Measurements from ENCODE around the gene PGLYRP2.

DNA sequence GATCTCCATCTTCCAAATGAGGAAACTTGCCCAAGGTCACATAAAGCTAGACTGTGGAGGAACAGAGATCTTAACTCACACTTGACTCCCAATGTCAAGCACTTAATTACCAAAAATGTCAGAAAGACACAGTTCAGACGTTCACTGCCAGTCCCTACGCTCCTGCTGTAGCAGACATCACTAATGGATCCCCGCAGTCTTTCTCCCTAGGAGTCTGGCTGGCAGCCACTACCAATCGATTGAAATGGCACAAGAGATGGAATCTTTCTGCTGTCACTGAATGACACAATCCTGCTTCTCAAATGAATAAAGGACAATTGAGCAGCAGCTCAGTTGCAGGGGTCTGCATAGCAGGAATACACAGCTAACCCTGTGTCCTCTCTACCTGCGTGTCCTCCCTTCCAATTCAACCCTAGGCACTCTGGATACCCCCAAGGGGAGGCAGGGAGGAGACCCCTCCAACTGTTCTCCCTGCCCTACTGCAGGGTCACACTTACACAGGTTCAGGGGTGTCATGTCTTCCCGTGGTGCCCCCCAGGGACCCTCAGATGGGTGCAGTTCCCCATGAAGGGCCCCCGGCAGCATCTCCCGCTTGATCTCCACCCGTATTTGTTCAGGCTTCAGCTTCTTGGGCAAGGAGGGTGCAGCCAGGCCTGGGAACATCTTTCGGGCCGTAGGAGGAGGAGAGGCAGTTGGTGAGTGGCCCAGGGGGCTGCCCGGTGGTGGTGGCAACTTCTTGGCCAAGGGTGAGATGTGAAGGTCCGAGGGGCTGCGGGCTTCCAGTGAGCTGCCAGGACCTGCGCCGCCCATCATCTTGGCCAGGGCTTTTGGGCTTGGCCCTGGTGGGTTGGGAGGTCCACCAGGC lies 52.6 kb downstream of the PGLYRP2 start:
- TF ChIP-seq, protein P1, sequence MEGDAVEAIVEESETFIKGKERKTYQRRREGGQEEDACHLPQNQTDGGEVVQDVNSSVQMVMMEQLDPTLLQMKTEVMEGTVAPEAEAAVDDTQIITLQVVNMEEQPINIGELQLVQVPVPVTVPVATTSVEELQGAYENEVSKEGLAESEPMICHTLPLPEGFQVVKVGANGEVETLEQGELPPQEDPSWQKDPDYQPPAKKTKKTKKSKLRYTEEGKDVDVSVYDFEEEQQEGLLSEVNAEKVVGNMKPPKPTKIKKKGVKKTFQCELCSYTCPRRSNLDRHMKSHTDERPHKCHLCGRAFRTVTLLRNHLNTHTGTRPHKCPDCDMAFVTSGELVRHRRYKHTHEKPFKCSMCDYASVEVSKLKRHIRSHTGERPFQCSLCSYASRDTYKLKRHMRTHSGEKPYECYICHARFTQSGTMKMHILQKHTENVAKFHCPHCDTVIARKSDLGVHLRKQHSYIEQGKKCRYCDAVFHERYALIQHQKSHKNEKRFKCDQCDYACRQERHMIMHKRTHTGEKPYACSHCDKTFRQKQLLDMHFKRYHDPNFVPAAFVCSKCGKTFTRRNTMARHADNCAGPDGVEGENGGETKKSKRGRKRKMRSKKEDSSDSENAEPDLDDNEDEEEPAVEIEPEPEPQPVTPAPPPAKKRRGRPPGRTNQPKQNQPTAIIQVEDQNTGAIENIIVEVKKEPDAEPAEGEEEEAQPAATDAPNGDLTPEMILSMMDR (IDR thresholded peaks at IDR 0.05), result no peak
- TF ChIP-seq POLR2A (IDR thresholded peaks at IDR 0.05), result no peak

All from adrenal gland (tissue), 5 donors.